DMS53 treated with DMSO at 0.1 percent for 48 hours (cell line): ENCODE results near the gene VBP1.
"Not testable (repeated sequence)": the region's sequence is repeated elsewhere in the genome, so short reads cannot be mapped to it uniquely, and the experiment has no call there.

Experiments used
- DNase-seq: peaks from one replicate; lab custom pipeline; 2025; ENCODE audit not compliant: unreplicated experiment; lab: John Stamatoyannopoulos, UW

Gene VBP1

DNA sequence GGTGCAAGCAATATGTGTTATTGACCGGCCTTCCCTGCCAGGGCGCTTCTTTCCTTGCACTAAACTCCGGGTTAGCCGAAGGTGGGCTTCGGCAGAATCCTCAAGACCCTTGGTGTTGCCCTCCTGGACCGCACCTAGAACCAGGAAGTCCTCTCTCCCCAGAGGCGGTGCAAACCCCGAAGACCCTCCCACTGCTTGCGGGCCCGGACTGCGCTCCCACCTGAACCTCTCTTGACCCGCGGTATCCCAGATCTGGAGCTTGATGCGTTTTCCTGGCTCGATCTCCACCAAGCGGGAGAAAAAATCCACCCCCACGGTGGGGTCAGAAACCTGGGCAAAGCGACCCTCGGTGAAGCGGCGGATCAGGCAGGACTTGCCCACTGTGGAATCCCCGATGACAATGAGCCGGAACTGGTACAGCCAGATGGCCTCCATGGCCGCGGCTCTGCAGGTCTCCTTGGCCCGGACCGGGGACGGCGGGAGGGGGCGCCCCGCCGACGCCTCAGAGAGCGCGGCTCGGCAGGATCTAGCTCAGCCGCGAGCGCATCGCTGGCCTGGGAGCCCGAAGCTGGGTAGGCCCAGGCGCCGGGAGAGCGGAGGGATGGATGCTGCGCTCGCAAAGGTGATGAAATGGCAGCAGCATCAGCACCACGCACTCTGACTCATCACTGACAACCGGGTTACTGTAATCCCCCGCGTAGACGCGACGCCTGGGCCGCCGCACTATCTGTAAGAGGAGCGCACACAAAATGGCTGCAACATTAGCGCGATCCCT is 47.8 kb downstream of the VBP1 start, which contains the start of gene RAB39B:
RAB39B (minus strand) TSS at position 638 of the 775 bp plus-strand sequence; CDS start at position 435, 203 bp downstream.
- DNase-seq: peak; percentile 79

DNA sequence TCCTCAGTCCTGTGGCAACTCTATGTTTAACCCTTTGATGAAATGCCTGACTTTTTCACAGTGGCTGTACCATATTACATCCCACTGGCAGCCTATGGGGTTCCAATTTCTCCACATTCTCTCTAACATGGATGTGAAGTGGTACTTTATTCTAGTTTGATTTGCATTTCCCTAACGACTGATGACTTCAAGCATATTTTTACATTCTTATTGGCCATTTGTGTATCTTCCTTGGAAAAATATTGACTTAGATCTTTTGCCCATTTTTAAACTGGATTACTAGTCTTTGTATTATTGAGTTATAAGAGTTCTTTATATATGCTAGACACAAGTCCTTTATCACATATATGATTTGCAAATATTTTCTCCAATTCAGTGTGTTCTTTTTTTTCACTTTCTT is 50.2 kb downstream of the VBP1 start:
- no peak for DNase-seq

DNA sequence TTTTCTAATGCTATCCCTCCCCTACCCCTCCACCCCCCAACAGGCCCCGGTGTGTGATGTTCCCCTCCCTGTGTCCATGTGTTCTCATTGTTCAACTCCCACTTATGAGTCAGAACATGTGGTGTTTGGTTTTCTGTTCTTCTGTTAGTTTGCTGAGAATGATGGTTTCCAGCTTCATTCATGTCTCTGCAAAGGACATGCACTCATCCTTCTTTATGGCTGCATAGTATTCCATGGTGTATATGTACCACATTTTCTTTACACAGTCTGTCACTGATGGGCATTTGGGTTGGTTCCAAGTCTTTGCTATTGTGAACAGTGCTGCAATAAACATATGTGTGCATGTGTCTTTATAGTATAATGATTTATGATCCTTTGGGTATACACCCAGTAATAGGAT is 51.7 kb downstream of the VBP1 start:
- DNase-seq: not testable (repeated sequence)

DNA sequence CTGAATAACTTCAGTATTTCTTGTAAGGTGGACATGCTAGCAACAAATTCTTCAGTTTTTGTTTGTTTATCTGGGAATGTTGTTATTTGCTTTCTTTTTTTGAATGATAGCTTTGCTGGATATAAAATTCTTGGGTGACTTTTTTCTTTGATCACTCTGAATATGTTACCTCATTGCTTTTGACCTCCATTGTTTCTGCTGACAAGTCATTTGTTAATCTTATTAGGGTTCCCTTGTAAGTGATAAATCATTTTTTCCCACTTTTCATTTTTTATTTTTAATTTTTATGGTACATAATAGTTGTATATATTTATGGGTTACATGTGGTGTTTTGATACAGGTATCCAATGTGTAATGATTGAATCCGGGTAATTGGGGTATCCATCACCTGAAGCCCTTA is 54.7 kb downstream of the VBP1 start:
- no peak for DNase-seq

DNA sequence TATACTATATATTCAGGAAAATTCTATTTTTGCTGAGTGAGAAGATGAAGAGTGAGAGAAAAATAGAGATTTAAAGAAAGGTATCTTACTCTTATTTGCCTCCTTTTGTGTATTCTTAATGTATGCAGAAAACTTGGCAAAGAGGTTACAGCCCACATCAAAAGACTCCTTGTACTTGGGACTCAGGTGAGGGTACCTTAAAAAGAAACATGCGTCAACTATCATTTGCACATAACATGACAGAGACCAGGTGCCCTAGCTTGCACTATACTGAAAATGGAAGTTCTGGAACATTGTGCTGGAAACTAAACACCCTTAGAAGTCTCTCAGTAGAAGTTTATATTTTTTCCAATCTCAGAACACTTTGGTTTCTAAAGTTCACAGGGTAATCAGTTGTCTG is 63.6 kb downstream of the VBP1 start:
- no peak for DNase-seq
